ENCODE measurements around the gene NGEF.
"Not testable (repeated sequence)": the region's sequence is repeated elsewhere in the genome, so short reads cannot be mapped to it uniquely, and the experiment has no call there.

The NGEF gene

DNA sequence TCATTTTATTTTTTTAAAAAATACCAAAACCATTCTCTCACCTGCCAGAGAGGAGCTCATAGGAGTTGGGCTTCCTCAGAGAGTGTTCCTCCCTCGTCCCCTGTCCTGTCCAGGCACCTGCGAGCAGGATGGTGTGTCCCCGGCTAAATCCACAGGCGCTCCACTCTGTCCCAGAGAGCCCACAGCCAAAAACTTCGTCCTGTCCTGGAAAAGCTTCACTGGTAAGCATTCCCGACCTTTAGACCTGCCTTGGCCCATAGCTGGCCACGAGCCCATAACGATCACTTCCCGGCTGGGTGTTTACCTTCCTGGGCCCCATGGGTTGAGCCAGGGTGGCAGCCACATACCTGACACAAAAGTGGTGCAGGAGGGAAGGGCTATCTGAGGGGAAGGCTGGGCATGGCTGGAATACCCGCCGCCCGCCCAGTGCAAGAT is at the start of gene NGEF:
TSS of gene NGEF (minus strand) at position 230 of the 435 bp plus-strand sequence. CDS start 38,366 bp downstream, outside the sequence.
- no peak for DNase-seq (ENCODE audit: low read depth in 2 of 2)

DNA sequence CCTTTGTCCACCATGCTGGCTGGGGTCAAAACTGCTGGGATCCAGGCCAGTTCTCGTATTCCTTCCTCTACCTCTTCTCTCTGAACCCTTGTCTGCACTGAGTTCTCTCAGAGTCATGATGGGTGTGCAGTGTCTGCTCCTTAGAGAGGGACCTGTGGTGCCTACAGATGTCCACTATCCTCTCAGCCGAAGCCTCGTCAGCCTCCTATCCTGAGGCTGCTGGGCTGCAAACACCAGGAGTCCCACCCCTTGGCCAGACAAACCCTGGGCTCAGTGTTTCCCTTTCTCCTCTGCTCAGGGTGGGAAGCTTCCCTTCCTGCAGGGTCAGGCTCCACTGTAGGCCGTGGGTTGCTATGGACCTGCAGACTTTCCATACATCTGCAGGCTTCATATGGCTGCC is 49.4 kb upstream of the NGEF start:
- DNase-seq (ENCODE audit: low read depth in 2 of 2) = no peak

GRCh38 chr2:233061591-233062450 is 48.8 kb upstream of the NGEF start:
- DNase-seq (ENCODE audit: low read depth in 2 of 2) = no peak

- no peak for DNase-seq (ENCODE audit: low read depth in 2 of 2)
Observed at GRCh38 chr2:233060980-233061590, 48.0 kb upstream of the NGEF start.

DNA sequence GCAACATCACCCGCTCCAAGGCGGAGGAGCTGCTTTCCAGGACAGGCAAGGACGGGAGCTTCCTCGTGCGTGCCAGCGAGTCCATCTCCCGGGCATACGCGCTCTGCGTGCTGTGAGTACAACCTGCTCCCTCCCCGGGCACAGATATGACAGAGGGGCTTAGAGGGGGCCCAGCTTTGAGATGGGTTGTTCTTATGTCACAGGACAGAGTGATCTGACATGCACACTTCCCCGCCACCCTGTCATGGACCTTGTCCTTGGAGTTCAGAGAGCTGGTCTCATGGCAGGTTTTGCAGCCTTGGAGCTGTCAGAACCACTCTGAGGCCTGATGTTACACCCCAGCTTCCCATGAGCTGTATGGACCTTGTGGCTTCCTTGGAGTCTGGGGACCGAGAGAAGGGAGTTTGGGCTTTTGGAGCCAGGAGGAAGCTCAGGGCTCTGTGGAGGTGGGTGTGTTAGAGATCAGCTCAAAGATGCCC is 47.5 kb upstream of the NGEF start:
- DNase-seq (ENCODE audit: low read depth in 2 of 2) = no peak

GRCh38 chr2:233059797-233060500 is 46.9 kb upstream of the NGEF start, which contains the start of gene INPP5D:
TSS of gene INPP5D (plus strand) at chr2:233060342. CDS start at chr2:233060479, 137 bp downstream.
- peak; percentile 62 to 63 for DNase-seq (ENCODE audit: low read depth in 2 of 2)

- DNase-seq (ENCODE audit: low read depth in 2 of 2) = no peak
Observed at GRCh38 chr2:233059547-233059796, 46.4 kb upstream of the NGEF start.

DNA sequence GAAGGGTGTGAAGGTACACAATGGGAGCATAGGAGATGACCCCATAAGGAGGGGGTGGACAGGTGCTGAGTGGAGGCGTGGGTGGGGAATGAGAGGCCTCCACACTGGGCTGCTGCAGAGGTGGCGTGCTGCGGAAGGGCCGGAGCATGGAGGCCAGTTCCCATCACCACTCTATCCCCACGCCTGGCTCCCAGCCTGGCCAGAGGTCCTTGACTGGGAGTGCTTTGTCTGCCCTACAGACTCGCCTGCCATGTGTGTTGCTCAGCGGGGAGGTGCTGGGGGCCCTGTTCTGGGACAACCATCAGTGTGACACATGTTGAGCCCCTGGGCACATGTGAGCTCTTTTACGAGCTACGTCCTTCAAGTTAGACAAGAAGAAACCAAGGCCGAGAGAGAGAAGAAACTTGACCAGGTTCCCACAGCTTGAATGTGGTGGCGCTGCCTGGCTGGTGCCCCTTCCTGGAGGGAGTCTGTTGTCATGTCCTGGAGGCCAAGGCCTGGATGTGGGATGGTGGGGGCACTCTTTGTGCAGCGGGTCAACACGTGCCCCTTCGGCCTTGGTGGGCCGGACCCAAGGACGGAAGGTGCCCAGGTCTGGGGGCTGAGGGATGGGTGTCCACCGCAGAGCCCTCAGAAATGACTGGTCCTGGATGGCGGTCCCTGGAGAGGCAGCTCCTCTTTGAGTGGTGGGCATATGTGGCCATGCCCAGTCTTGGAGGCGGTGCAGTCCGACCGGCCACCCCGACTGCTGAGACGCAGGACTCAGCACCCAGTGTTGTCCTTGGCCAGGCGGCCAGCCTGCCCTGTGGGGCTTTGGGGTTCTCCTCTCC is 45.9 kb upstream of the NGEF start:
- DNase-seq (ENCODE audit: low read depth in 2 of 2) = no peak

GRCh38 chr2:233056961-233057605 is 44.0 kb upstream of the NGEF start:
- DNase-seq (ENCODE audit: low read depth in 2 of 2) = no peak

DNA sequence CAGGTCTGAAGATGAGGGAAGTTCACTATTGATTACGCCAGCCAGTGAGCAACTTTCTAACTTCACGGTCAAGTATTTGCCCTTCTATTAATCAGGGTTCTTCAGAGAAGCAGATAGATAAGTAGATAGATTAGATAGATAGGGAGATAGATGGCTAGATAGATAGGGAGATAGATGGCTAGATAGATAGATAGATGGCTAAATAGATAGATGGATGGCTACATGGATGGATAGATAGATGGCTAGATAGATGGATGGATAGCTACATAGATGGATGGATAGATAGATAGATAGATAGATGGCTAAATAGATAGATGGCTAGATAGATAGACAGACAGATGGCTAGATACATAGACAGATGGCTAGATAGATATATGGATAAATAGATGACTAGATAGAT is 42.3 kb upstream of the NGEF start:
- no peak for DNase-seq (ENCODE audit: low read depth in 2 of 2)

DNA sequence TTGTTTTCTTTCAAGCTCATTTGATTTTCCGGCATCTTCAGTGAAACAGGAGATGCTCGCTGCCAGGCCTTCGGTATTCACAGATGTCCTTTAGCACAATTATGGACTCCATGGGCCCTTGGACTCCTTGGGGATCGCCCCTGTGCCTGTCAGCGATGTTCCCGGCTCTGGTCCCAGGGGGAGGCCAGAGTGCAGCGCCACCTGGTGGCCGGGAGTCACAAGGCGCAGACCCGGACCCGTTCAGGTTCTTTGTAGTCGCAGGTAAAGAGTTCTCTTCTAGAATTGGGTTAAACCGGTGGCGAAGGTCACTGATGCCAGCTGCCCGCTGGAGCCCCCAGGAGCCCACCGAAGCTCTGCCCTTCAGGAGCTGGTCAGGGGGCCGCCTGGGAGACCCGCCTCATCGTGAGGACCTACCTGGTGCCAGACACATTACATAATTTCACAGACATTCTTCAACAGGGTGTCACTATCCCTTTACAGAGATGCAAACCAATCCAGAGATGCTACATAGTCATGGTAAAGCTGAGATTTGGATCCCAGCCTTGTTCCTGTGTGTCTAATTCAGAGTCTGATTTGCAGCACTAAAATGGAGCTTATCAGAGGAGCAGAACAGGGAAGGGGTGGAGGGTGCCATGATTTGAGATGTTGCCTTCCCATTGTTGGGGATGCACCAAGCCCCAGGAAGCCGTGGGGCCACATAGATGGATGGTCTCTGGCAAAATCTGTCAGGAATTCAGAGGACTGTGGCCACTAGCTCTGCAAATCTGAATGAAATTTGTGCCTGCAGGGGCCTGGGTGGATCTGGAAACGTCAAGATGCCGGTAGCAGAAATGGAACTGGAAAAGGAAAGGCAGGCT is 41.1 kb upstream of the NGEF start:
- peak in 1 of 2 donors; percentile 41 for DNase-seq (ENCODE audit: low read depth in 2 of 2)

DNA sequence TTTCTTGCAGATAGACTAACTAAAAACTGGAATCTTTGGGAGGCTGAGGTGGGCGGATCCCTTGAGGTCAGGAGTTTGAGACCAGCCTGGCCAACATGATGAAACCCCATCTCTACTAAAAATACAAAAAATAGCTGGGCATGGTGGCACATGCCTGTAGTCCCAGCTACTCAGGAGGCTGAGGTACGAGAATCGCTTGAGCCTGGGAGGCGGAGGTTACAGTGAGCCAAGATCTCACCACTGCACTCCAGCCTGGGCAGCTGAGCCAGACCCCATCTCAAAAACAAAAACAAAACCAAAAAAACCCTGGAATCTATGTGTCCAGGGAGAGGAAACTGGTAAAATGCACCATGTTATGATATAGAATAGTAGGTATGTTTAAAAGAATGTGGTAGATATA is 39.5 kb upstream of the NGEF start:
- not testable (repeated sequence) for DNase-seq (ENCODE audit: low read depth in 2 of 2)

DNA sequence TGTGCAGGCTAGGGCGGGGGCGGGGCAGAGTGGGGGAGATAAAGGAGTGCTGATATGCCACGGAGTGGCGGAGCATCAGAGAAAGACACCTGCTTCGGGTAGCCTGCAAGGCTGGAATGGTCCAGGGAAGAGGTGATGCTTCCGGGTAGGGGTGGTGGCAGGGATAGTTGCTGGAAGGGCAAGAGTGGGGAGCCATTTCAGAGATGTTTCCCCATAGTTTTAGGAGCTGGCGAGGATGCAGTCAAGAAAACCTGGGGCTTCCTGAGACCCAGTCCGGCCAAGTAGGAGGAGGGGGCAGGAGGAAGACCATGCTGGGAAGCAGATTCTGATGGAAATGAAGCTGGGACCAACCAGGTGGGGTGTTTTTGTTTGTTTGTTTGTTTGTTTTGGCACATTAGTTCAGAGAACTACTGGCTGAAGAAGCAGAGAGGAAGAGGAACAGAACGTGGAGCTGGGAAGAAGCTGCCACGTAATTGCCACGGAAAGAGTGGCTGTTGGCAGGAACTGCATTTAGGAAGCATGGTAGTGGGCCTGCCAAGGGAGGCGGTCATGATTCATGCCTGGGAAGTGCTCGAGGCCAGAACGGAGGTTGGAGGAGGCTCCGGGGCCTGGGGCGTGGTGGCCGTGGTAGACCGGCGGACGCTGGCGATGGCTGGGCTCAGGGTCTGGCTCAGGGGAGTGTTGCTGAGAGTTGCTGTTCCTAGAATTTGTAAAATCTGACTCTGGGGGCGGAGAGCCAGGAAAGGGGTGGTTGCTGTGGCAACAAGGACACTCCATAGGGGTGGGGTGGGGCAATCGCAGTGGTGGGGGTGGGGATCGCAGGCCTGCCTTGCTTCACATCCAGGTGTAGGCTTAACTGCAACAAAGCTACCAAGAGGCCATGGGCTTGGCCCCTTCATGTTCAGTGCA is 38.4 kb upstream of the NGEF start:
- DNase-seq (ENCODE audit: low read depth in 2 of 2) = no peak

- DNase-seq (ENCODE audit: low read depth in 2 of 2) = no peak
Observed at GRCh38 chr2:233049194-233049761, 36.2 kb upstream of the NGEF start.

GRCh38 chr2:233048569-233049193 is 35.6 kb upstream of the NGEF start:
- DNase-seq (ENCODE audit: low read depth in 2 of 2) = no peak

GRCh38 chr2:233047667-233048066 is 34.6 kb upstream of the NGEF start:
- DNase-seq (ENCODE audit: low read depth in 2 of 2) = no peak

DNA sequence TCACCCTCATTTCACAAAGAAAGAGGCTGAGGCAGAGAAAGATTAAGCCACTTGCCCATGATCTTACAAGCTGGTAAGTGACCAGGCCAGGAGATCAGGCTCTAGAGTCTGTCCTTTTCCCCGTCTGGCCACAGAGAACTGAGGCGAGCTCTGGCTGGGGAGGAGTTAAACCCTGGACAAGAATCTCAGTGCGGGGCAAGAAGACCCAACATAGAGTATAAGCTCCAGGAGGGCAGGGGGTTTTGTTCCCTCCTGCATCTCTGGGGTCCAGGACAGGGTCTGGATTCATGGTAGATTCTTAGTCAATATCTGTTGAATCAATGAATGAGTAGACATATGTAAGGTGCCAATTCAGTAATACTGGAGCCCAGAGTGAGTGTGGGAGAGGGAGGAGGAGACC is 34.1 kb upstream of the NGEF start:
- DNase-seq (ENCODE audit: low read depth in 2 of 2) = no peak

- DNase-seq (ENCODE audit: low read depth in 2 of 2) = no peak
Observed at GRCh38 chr2:233044974-233045605, 32.0 kb upstream of the NGEF start.
